GM21390 (cell line): ENCODE data around the gene MIS18BP1.
A peak's percentile ranks its signal among the peaks of the same experiment; 100 is the strongest.
"Not testable (repeated sequence)": the region's sequence is repeated elsewhere in the genome, so short reads cannot be mapped to it uniquely, and the experiment has no call there.

ENCODE experiments used
- ATAC-seq: cut with Tn5 transposase; IDR thresholded peaks from one replicate; pipeline ENCODE4 v1.9.1; 2021; ENCODE audit not compliant: unreplicated experiment

MIS18BP1 gene

DNA sequence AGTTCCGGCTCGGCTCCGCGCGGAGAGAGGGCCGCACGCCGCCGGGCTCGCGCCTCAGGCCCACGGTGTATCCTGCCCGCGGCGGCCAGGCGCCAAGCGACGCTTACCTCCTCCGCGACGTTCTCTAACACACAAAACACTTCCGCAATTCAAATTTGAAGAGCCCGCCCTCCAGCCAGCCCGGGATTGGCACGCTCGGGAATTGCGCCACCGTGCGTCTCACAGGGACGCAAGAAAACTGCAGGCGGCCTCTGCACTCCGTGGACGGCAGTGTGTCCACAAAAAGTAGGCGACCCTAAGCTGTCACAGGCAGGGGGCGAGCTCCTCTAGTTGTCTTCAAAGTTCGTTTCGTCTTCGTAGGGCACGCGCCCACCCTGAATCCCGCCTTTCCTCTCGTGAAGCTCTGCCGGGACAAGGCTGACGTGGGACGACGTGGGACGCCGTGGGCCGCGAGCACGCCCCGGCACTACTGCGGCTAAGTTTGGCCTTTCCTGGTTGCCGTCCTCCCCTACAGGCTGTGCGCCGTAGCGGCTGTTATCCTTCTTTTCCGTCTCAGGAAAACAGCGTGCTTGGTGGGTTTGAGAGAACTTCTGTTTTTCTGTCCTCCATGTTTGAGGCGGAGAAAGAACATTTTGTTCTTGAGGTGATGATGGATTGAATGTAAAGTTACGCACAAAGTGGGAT lies at the start of gene MIS18BP1:
TSS of gene MIS18BP1 (minus strand) at position 133 of the 684 bp plus-strand sequence. CDS start 5,916 bp downstream, outside the sequence.
- peak; percentile 71 for ATAC-seq

DNA sequence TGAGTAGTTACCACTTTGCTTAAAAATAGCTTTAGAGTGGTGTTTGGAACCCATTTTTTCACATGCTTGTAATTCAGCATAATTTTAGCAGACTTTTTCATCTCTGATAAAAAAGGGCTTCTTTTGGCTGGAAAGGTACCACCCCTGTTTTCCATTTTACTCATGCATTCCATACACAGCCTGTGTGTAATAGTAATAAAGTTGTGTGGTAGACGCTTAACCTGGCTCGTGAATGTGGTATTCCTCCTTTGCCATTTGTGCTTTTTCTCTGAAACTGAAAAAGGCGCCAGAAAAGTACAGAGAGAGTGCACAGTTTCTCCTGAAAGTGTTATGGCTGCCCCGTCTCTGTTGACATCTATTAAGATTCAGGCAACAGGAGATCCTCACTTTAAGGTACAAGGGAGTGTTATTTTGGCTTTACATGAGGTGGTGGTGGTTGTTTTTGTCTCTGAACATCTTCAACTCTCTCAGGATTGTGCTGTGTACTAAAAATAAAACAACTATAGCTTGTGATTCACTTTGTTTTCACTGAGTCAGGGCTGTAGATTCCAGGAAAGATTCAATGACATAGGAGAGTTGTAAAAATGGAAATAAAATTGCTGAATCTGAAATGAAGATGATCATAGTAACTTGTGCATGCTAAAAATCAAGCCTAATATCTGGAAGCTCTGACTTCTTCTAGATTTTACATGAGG lies 45.6 kb upstream of the MIS18BP1 start:
- no peak for ATAC-seq

DNA sequence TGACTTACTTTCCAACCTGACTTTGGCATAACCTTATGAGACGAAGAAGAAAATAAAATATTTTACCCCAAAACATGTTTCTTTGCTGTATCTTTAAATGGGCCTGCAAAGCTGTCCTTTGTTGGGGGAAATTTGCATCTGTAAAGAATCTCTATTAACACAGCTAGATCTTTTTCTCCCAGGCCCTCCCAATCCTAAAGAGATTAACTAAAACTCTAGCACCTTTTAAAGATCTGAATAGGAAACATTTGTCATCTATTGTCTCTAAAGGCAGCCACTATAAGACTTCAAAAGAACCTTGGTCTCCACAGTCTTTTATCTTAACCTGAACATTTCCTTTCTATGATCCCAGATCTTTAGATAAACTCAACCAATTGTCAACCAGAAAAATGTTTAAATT lies 41.8 kb upstream of the MIS18BP1 start:
- ATAC-seq, result not testable (repeated sequence)

DNA sequence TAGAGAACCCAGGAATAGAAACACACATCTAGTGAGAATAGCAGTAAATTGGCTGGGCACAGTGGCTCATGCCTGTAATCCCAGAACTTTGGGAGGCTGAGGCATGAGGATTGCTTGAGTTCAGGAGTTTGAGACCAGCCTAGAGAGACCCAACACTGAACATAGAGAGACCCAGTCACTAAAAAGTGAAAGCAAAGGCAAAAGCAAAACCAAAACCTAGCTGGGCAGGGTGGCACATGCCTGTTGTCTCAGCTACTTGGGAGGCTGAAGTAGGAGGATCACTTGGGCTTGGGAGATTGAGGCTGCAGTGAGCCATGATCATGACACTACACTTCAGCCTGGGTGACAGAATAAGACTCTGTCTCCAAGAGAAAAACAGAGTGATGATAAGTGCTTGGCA lies 37.5 kb upstream of the MIS18BP1 start:
- ATAC-seq, result peak; percentile 53

DNA sequence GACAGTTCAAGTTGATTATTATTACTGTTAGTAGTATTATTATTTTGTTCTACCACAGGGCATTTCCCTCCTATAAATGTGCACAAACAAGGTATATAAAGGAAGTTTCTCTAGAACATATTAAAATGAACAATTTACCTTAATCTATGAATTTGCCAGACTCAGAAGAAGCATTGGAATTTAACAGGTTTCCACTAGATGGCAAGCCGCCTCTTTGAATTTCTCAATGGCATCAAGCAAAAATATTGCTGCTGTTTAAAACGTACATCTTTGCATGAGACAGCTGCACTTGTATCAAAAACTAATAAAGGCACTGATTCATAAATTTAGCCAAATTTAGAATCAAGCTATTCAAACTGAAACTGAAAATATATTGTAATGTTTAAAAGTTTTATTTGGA lies 34.6 kb upstream of the MIS18BP1 start:
- ATAC-seq, result no peak

DNA sequence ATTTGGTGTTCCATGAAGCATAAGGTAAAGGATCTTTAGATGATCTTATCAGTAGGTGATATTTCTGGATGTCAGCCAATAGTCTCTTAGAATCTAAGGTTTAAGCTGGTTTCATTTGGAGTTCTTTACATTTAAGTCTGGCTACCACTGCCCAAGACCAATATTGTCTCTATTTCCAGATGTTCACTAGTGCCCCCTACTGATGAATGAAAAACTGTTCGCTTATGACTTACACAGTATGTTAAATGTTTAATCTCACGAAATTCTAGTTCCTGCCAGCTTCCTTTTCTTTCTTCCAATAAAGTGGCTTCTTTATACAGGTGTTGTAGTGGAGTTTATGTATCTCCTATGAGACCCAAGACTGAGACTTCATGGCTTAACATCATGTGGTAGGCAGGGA lies 31.8 kb upstream of the MIS18BP1 start:
- ATAC-seq, result no peak

DNA sequence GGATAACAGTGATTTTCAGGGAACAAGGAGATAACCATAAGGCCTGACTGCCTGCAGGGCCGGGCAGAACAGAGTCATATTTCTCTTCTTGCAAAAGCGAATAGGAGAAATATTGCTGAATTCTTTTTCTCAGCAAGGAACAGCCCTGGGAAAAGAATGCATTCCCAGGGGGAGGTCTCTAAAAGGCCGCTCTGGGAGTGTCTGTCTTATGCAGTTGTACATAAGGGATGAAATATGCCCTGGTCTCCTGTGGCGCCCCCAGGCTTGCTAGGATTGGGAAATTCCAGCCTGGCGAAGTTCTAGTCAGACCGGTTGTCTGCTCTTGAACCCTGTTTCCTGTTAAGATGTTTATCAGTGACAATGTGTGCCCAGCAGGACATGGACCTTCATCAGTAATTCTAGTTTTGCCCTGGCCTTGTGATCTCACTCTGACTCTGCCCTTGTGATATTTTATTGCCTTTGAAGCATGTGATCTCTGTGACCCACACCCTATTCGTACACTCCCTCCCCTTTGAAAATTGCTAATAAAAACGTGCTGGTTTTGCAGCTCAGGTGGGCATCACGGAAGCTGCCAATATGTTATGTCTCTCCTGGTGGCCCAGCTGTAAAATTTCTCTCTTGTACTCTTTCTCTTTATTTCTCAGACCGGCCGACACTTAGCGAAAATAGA lies 28.9 kb upstream of the MIS18BP1 start:
- ATAC-seq, result not testable (repeated sequence)

DNA sequence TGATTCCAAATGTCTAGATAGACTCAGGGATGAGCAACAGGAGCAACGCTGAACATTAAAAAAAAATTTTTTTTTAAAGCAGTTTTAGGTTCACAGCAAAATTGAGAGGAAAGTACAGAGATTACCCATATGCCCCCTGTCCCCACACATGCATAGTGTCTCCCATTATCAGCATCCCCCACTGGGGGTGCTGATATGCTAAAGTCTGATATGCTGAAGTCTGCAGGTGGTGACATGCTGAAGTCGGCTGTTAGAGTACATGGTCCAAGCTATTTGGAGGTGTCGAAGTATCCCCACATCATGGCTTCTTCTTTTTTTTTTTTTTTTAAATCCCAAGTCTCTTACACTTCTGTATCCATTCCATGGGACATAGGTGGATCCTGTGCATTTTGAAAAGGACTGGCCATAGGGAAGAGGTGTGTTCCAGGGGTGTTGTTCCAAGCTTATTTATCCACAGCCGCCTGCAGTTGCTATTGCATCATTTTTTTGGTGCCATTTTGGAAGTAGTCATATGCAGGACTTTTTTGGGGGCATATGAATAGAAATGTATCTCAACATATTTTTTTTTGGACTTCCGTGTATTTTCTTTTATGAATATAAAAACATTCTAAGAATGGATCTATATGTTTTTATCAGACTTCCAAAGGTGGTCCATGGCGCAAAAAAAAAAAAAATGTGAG lies 19.0 kb upstream of the MIS18BP1 start:
- no peak for ATAC-seq

DNA sequence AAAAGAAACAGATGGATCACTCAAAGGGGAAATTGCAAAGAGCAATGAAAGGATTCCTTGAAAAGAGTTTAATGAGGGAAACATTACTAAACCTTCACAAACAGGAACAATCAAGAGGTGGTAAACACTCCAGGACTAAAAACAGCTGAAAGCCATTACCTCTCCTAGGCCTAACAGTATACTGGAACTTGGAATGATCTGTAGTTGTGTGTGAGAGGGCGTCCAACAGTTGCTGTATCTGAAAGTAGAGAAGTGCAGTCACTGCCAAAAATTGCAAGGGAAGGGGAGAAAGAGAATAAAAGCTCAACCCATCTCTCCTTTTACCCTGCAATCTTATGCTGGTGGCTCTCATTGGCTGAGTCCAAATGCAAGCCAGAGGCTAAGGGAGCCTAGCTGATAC lies 17.0 kb upstream of the MIS18BP1 start:
- no peak for ATAC-seq

DNA sequence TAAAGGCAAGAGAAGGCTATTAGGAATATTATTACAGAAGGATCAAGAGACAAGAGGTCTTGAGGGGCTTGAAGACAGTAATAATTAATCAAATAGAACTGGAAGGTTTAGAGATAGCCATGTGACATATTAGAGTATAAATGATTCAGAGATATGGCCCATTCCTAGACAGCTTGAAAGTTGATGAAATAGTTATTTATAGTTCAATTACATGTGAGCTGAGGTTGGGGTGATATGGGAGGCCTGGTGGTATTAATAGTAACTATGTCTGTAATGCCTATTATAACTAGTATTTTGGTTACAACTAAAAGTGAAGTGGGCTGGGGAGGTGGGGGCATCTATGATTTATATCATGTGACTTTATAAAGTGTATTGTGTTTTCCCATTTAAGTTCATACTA lies 14.1 kb upstream of the MIS18BP1 start:
- no peak for ATAC-seq

DNA sequence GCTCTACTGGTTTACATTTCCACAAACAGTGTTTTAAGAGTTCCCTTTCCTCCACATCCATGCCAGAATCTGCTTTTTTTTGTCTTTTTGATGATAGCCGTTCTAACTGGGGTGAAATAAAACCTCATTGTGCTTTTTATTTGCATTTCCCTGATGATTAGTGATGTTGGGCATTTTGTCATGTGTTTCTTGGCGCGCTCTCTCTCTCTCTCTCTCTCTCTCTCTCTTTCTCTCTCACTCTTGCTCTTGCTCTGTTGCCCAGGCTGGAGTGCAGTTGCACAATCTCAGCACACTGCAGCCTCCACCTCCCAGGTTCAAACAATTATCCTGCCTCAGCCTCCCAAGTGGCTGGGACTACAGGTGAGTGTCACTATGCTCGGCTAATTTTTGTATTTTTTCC lies 9.6 kb upstream of the MIS18BP1 start:
- no peak for ATAC-seq

DNA sequence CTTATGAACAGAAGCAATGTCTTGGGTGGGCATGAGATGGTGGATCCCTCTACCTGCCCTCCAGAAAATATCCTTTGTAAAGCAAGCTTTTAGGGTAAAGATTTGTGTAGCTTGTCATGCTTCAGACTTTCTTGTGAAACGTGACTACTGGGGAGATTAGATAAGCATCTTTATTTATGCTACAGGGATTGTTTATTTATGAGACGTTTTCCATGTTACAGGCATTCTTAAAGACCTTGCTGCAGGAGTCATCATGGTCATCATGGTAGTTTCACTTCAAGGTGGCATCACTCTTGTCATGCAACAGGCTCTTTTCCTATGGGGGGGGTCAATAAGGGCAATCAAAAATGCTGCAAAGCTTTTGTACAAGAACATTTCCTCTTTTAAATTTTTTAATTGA lies 8.2 kb upstream of the MIS18BP1 start:
- ATAC-seq, result no peak

DNA sequence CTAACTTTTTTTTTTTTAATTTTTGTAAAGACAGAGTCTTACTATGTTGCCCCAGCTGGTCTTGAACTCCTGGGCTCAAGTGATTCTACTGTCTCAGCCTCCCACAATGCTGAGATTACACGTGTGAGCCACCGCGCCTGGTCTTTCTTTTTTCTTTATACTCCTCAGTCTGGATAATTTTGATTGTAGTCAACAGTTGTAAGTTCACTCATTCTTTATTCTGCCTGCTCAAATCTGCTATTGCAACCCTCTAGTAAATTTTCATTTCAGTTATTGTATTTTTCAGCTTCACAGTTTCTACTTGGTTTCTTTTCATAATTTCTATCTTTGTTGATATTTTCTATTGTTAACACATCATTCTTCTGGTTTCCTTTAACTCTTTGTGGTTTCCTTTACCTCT lies 5.8 kb upstream of the MIS18BP1 start:
- ATAC-seq, result no peak

DNA sequence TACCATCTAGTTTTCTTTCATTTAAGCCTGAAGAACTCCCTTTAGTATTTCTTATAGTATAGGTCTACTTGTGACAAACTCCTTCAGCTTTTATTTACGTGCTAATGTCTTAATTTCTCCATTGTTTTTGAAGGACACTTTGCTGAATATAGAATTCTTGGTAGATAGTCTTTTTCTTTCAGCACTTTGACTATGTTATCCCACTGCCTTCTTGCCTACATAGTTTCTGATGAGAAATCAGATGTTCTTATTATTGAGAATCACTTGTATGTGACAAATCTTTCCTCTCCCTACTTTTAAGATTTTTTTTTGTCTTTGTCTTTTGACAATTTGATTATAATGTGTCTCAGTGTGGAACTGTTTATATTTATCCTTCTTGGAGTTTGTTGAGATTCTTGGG lies 5.1 kb upstream of the MIS18BP1 start:
- no peak for ATAC-seq

DNA sequence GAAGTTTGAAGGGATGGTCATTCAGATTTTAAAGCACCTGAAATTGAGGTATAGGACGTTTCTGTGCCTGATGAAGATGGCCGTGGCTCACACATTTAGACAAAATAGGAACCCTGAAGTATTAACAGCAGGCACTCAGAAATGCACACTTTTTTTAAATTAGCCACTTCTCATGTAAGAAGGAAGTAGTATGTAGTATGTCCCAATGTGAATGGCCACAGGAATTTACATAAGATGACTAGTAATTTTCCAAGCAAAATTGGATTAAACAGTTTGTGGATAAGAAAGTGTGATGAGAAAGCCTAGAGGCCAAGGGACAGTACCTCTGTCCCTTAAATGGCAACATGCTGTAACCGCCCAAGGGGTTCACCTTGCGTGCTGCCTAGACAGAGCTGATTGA lies 1.8 kb upstream of the MIS18BP1 start:
- ATAC-seq, result no peak

DNA sequence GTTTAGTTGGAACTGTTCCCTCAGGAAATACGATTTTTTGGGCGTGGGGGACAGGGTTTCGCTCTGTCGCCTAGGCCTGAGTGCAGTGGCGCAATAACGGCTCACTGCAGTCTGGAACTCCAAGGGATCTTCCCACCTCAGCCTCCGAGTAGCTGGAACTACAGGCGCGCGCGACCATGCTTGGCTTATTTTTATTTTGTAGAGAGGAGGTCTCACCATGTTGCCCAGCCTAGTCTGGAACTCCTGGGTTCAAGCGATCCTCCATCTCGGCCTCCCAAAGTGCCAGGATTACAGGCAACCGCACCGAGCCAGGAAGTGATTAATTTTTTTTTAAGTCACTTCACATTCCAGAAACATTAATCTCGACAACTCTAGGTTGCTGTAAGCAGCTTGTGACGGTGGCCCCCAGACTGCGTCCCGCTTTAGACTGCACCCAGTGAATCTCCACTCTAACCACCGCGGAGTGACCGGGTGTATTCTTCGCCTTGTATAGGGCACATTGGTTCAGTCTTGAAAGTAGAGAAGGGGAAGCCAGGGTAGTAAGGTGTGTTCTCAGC lies 830 bp upstream of the MIS18BP1 start:
- ATAC-seq, result no peak

DNA sequence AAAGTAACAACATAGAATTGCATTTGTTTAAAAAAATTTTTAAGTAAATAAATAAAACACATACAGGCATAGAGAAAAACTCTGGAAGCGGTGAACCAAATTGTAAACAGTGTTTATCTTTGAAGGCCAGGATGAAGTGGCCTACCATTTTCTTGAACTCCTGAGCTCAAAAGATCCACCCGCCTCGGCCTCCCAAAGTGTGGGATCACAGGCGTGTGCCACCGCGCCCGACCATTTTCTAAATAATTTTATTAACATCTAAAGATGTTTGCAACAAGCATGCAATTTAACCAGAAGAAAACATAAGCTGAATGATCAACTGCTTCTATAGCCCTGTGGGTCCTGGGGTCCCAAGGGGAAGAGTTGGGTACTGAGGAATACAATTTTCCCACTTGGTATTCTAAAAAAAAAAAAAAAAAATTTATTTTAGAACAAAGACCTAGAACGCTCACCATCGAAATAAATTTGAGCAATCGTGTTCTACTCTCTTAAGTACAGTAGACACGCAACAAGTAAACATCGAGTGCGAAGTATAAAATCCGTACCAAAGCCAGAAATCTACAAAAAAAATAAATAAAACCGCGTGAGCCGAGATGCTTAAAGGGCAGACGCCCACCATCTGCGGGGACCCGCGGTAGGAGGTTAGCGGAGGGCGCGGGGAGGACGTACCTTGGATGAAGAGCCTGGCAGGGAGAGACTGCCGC lies 484 bp downstream of the MIS18BP1 start:
- no peak for ATAC-seq

DNA sequence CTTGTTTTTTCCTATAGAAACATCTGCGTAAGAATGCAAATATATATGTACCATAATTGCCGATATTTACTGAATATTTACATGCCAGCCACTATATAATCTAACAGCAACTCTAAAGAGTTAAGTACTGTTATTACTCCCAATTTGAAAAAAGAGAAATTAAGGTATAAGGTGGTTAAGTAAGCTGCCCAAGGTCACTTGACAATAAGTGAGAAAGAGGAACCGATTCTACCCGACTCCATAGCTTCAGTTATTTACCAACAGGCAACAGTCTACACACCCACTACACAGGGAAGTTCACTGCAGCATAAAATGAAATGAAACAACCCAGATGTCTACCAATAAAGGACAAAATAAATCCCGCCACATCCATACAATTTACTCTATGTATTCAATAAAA lies 1.1 kb downstream of the MIS18BP1 start:
- peak; percentile 59 for ATAC-seq

DNA sequence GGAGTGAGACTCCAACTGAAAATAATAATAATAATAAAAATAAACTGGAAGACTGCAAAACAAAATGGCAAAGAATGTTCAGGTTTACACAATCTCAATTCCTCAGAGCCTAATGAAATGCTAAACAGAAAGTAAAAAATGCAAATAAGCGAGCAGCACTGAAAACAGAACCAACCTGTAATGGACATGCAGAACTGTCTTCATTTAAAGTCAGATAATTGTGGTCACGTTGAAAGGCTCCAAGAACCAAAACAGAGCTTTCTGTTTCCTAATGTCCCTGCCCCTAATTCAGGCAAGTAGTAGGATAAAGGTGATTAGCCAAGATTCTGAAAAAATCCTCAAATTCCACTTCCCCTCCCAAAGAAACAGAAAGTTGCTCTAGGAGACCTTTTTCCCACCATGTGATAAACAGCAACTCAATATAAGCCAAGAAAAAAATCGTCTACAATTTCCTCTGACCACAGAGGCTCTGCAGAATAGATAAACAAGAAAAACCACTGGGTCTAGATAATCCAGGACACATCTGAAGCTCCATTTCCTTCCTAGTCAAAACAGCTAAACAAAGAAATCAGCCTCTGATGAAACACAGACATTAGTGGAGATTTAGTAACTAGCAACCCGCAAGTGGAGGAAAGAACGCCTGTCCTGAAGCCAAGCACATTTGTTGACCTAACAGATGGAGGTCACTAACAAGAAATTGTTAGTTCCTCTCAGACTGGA lies 3.0 kb downstream of the MIS18BP1 start:
- ATAC-seq, result peak; percentile 34

DNA sequence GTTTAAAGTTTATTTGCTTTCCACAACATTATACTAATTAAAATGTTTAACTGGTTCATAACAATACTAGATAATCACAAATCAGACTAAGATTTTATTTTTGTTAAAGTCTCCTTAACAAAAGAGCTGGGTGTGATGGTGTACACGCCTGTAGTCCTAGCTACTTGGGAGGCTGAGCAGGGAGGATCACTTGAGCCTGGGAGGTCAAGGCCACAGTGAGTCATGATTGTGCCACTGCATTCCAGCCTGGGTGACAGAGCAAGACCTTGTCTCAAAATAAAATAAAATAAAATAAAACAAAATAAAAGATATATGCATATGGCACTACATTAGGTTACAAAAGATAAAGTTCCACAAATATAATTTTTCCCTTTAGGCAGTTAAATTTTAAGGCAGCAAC lies 5.6 kb downstream of the MIS18BP1 start:
- no peak for ATAC-seq
